Measurements from ENCODE around the gene EXOC2.

EXOC2 gene

GRCh38 chr6:706819-707381, 14.0 kb upstream of the EXOC2 start:
- TF ChIP-seq YY1 (IDR thresholded peaks at IDR 0.05; ENCODE audit: low read depth) (no peak), NFIC (IDR thresholded peaks at IDR 0.05) (no peak), MAX (IDR thresholded peaks at IDR 0.05) (no peak), FOXM1 (IDR thresholded peaks at IDR 0.05; ENCODE audit: borderline replicate concordance, low read depth) (no peak), TEAD4 (IDR thresholded peaks at IDR 0.05) (no peak), RAD21 (IDR thresholded peaks at IDR 0.05; ENCODE audit: low read depth) (no peak), EP300 (IDR thresholded peaks at IDR 0.05; ENCODE audit: borderline replicate concordance) (no peak), ZBTB7A (IDR thresholded peaks at IDR 0.05; ENCODE audit: low read depth) (no peak), EGR1 (IDR thresholded peaks at IDR 0.05) (no peak), TCF12 (IDR thresholded peaks at IDR 0.05; ENCODE audit: low read depth) (no peak), CREB1 (IDR thresholded peaks at IDR 0.05; ENCODE audit: low read depth) (no peak), CEBPB (IDR thresholded peaks at IDR 0.05) (no peak), TAF1 (IDR thresholded peaks at IDR 0.05; ENCODE audit: low read depth) (no peak)
- TF ChIP-seq, protein P1, sequence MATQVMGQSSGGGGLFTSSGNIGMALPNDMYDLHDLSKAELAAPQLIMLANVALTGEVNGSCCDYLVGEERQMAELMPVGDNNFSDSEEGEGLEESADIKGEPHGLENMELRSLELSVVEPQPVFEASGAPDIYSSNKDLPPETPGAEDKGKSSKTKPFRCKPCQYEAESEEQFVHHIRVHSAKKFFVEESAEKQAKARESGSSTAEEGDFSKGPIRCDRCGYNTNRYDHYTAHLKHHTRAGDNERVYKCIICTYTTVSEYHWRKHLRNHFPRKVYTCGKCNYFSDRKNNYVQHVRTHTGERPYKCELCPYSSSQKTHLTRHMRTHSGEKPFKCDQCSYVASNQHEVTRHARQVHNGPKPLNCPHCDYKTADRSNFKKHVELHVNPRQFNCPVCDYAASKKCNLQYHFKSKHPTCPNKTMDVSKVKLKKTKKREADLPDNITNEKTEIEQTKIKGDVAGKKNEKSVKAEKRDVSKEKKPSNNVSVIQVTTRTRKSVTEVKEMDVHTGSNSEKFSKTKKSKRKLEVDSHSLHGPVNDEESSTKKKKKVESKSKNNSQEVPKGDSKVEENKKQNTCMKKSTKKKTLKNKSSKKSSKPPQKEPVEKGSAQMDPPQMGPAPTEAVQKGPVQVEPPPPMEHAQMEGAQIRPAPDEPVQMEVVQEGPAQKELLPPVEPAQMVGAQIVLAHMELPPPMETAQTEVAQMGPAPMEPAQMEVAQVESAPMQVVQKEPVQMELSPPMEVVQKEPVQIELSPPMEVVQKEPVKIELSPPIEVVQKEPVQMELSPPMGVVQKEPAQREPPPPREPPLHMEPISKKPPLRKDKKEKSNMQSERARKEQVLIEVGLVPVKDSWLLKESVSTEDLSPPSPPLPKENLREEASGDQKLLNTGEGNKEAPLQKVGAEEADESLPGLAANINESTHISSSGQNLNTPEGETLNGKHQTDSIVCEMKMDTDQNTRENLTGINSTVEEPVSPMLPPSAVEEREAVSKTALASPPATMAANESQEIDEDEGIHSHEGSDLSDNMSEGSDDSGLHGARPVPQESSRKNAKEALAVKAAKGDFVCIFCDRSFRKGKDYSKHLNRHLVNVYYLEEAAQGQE (IDR thresholded peaks at IDR 0.05; ENCODE audit: low read depth), result no peak
- TF ChIP-seq, protein P2, sequence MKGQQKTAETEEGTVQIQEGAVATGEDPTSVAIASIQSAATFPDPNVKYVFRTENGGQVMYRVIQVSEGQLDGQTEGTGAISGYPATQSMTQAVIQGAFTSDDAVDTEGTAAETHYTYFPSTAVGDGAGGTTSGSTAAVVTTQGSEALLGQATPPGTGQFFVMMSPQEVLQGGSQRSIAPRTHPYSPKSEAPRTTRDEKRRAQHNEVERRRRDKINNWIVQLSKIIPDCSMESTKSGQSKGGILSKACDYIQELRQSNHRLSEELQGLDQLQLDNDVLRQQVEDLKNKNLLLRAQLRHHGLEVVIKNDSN (IDR thresholded peaks at IDR 0.05), result no peak

- TF ChIP-seq TCF12 (IDR thresholded peaks at IDR 0.05; ENCODE audit: low read depth) (no peak), YY1 (IDR thresholded peaks at IDR 0.05; ENCODE audit: low read depth) (no peak), FOXM1 (IDR thresholded peaks at IDR 0.05; ENCODE audit: borderline replicate concordance, low read depth) (no peak), NFIC (IDR thresholded peaks at IDR 0.05) (no peak), EGR1 (IDR thresholded peaks at IDR 0.05) (no peak), MAX (IDR thresholded peaks at IDR 0.05) (no peak), CEBPB (IDR thresholded peaks at IDR 0.05) (no peak), TEAD4 (IDR thresholded peaks at IDR 0.05) (no peak), EP300 (IDR thresholded peaks at IDR 0.05; ENCODE audit: borderline replicate concordance) (no peak), RAD21 (IDR thresholded peaks at IDR 0.05; ENCODE audit: low read depth) (no peak)
- TF ChIP-seq, protein P1 (IDR thresholded peaks at IDR 0.05; ENCODE audit: low read depth), result no peak
Measured at GRCh38 chr6:706146-706545, 13.2 kb upstream of the EXOC2 start.

- TF ChIP-seq TEAD4 (IDR thresholded peaks at IDR 0.05), result no peak
Measured at GRCh38 chr6:705047-705446, 12.1 kb upstream of the EXOC2 start.

DNA sequence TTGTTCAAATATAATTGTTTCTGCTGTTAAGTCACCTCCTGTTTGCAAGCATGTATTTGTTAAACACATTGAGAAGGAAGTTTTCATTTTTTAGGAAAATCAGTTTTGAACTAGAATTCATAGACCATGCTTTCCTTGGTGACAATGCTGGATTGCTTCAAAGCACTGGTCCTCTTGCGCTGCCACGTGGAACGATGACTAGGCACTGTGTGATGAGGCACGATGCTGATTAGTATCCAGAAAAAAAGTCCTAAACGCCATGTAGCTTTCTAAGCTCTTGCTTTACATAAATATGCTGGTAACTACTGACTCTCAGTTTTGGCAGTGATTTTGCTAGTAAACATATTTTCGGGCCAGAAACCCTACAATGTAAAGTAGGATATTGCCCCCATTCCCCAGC, 11.1 kb upstream of the EXOC2 start:
- TF ChIP-seq MAX (IDR thresholded peaks at IDR 0.05), result no peak
- TF ChIP-seq TCF12 (IDR thresholded peaks at IDR 0.05; ENCODE audit: low read depth), result no peak
- TF ChIP-seq CREB1 (IDR thresholded peaks at IDR 0.05; ENCODE audit: low read depth), result no peak
- no peak for TF ChIP-seq EP300 (IDR thresholded peaks at IDR 0.05; ENCODE audit: borderline replicate concordance)
- TF ChIP-seq RAD21 (IDR thresholded peaks at IDR 0.05; ENCODE audit: low read depth), result no peak
- TF ChIP-seq, protein P2 (IDR thresholded peaks at IDR 0.05), result no peak
- no peak for TF ChIP-seq TAF1 (IDR thresholded peaks at IDR 0.05; ENCODE audit: low read depth)
- TF ChIP-seq, protein P1 (IDR thresholded peaks at IDR 0.05; ENCODE audit: low read depth), result no peak
- TF ChIP-seq YY1 (IDR thresholded peaks at IDR 0.05; ENCODE audit: low read depth), result no peak
- TF ChIP-seq EGR1 (IDR thresholded peaks at IDR 0.05), result no peak
- TF ChIP-seq ZBTB7A (IDR thresholded peaks at IDR 0.05; ENCODE audit: low read depth), result no peak
- TF ChIP-seq TEAD4 (IDR thresholded peaks at IDR 0.05), result no peak
- no peak for TF ChIP-seq NFIC (IDR thresholded peaks at IDR 0.05)
- TF ChIP-seq CEBPB (IDR thresholded peaks at IDR 0.05), result no peak
- no peak for TF ChIP-seq FOXM1 (IDR thresholded peaks at IDR 0.05; ENCODE audit: borderline replicate concordance, low read depth)
